ENCODE measurements around the gene TAPBP.

DNA sequence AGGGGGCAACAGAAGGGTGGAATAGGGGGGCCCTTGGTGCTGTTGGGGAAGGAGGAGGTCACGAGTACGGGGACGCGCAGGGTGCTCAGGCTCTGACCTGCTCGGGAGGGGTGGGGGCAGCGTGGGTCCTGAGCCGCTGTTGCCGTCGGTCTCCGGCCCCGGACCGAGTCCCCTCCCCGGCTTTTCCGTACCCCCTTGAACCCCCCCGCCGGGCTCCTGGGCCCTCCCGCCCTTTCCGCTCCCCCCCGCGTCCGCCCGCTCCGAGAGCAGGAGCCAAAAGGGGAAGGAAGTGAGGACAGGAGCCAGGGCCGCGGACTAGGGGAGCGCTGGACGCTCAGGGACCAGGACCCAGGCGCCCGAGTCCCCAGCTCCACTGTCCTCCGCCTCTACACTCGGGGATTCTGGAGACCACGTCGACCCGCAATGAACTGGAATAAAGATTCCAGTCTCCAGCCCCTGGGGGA is 15.1 kb downstream of the TAPBP start, which contains the start of gene RGL2:
- TF ChIP-seq, protein P1, sequence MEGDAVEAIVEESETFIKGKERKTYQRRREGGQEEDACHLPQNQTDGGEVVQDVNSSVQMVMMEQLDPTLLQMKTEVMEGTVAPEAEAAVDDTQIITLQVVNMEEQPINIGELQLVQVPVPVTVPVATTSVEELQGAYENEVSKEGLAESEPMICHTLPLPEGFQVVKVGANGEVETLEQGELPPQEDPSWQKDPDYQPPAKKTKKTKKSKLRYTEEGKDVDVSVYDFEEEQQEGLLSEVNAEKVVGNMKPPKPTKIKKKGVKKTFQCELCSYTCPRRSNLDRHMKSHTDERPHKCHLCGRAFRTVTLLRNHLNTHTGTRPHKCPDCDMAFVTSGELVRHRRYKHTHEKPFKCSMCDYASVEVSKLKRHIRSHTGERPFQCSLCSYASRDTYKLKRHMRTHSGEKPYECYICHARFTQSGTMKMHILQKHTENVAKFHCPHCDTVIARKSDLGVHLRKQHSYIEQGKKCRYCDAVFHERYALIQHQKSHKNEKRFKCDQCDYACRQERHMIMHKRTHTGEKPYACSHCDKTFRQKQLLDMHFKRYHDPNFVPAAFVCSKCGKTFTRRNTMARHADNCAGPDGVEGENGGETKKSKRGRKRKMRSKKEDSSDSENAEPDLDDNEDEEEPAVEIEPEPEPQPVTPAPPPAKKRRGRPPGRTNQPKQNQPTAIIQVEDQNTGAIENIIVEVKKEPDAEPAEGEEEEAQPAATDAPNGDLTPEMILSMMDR (IDR thresholded peaks at IDR 0.05) = no peak
- no peak for TF ChIP-seq POLR2AphosphoS5 (IDR thresholded peaks at IDR 0.05)
